HS-27A (cell line): ENCODE results near the gene SF3B3.
"Not testable (repeated sequence)": the region's sequence is repeated elsewhere in the genome, so short reads cannot be mapped to it uniquely, and the experiment has no call there.

Experiments
- DNase-seq: peaks from one replicate; pipeline ENCODE4 v3.0.0-alpha.2; 2012; ENCODE audit warnings: low read depth, missing footprints

SF3B3 gene

GRCh38 chr16:70621864-70622263 is 98.2 kb downstream of the SF3B3 start:
- DNase-seq, result not testable (repeated sequence)
